Spleen (tissue), 11 donors: ENCODE measurements around the gene TDRD9. TPM values are rescaled to one million over a fixed set of nuclear protein-coding genes. Genes with fewer than 3 reads are reported as not detected.
A peak's percentile ranks its signal among the peaks of the same experiment; 100 is the strongest.

ENCODE experiments used
- DNase-seq: peaks from one replicate; pipeline ENCODE4 v3.0.0-alpha.2; 2020
- H3K27ac ChIP-seq, 8 donors: fragments of 200-600 bp; sonication (generic) in 7 of 8; 1 replicate in 4 of 8; 2 replicates in 4 of 8; pipeline versions ENCODE4 v1.5.0 to v1.8.0; 2016 to 2021; ENCODE audit warnings: inconsistent platforms in 4 of 8, mild to moderate bottlenecking in 4 of 8, moderate library complexity in 1 of 8
- H3K27me3 ChIP-seq, 7 donors: fragments of 200-600 bp; sonication (generic) in 6 of 7; replicated peaks in 1 of 7; 1 replicate in 4 of 7; 2 replicates in 3 of 7; pipeline versions ENCODE4 v1.5.0 to v1.8.0; 2016 to 2021; ENCODE audit warnings: inconsistent platforms in 3 of 7, mild to moderate bottlenecking in 1 of 7
- H3K36me3 ChIP-seq, 6 donors: fragments of 200-600 bp; sonication (generic) in 5 of 6; 1 replicate in 4 of 6; 2 replicates in 2 of 6; pipeline versions ENCODE4 v1.5.0 to v1.8.0; 2016 to 2021; ENCODE audit warnings: inconsistent platforms in 2 of 6
- H3K4me1 ChIP-seq, 6 donors: fragments of 200-600 bp; sonication (generic) in 5 of 6; 1 replicate in 3 of 6; 2 replicates in 3 of 6; pipeline versions ENCODE4 v1.5.0 to v1.8.0; 2016 to 2021; ENCODE audit warnings: inconsistent platforms in 3 of 6
- H3K4me3 ChIP-seq, 8 donors: fragments of 200-600 bp; sonication (generic) in 7 of 8; 1 replicate in 4 of 8; 2 replicates in 4 of 8; pipeline versions ENCODE4 v1.5.0 to v1.8.0; 2016 to 2021; ENCODE audit warnings: inconsistent platforms in 4 of 8, mild to moderate bottlenecking in 4 of 8, moderate library complexity in 2 of 8
- H3K9me3 ChIP-seq, 8 donors: fragments of 200-600 bp; sonication (generic) in 7 of 8; 1 replicate in 4 of 8; 2 replicates in 4 of 8; pipeline versions ENCODE4 v1.5.0 to v1.8.0; 2016 to 2021; ENCODE audit warnings: inconsistent platforms in 4 of 8
- CTCF ChIP-seq, 11 experiments: fragments of 200-600 bp in 7 of 11; fragments of 450-650 bp in 4 of 11; sonication (generic) in 4 of 11; IDR thresholded peaks in 8 of 11; conservative IDR thresholded peaks in 3 of 11; 1 replicate in 7 of 11; 2 replicates in 4 of 11; pipeline versions ENCODE4 v1.4.0 to v1.8.0; 2016 to 2021; ENCODE audit warnings: antibody characterized with exemption in 11 of 11, inconsistent platforms in 4 of 11, mild to moderate bottlenecking in 1 of 11
- POLR2A ChIP-seq, 3 donors: fragments of 450-650 bp; IDR thresholded peaks; one replicate each; pipeline ENCODE4 v1.5.1; 2017; ENCODE audit warnings: antibody characterized with exemption in 3 of 3, mild to moderate bottlenecking in 1 of 3
- POLR2AphosphoS5 ChIP-seq, 3 donors: sonication (generic); formaldehyde crosslinking; IDR thresholded peaks; one replicate each; pipeline ENCODE4 v1.5.1; 2017; ENCODE audit warnings: antibody characterized with exemption in 3 of 3
- WGBS, 5 donors: extraction: QIAGEN DNeasy Blood & Tissue Kit in 3 of 5; methylation state at CpG; one replicate each; pipeline versions ENCODE4 v1.1.5 to v1.1.7; 2013 to 2018; 5-methylcytosine and 5-hydroxymethylcytosine counted together
- intact Hi-C: fragments of 100-400 bp; cut with DNase I; formaldehyde crosslinking; loops from one replicate; pipeline ENCODE4 v1.15.0; 2023; ENCODE audit warnings: low total_unique reads
- polyA plus RNA-seq, 3 donors: library from polyadenylated mRNA; stranded (reverse); fragments of 200-250 nt; gene quantifications; one replicate each; pipeline ENCODE4 v1.2.1, GENCODE V29; 2013
- total RNA-seq, 7 donors: library from RNA; depleted of rRNA in 3 of 7; stranded (reverse); fragments of >200 nt in 3 of 7; fragmentation: NEBNext Ultra II Directional in 4 of 7; extraction: Animal tissue kit (Norgen Biotek cat#: 25700) in 4 of 7; gene quantifications; one replicate each; pipeline versions ENCODE4 v1.1.0 to v1.2.1, GENCODE V29; 2016 to 2021
- donor health status: healthy with polysubstance abuse.
- donor health status: DM: no; HTN: no; CAD: no; lungs with moderate emphysema.
- donor health status: DM: no; HTN: no; CAD: no.
- donor health status: Bipolar disorder and iron deficiency.
- donor health status: healthy.
- donor health status: DM: no; HTN: no; CAD: no.
- donor health status: DM: yes; HTN: yes; CAD: no.

Gene TDRD9
- total and polyA plus RNA-seq, 10 donors, result 0.70 to 18.7 (median 8.0) TPM

DNA sequence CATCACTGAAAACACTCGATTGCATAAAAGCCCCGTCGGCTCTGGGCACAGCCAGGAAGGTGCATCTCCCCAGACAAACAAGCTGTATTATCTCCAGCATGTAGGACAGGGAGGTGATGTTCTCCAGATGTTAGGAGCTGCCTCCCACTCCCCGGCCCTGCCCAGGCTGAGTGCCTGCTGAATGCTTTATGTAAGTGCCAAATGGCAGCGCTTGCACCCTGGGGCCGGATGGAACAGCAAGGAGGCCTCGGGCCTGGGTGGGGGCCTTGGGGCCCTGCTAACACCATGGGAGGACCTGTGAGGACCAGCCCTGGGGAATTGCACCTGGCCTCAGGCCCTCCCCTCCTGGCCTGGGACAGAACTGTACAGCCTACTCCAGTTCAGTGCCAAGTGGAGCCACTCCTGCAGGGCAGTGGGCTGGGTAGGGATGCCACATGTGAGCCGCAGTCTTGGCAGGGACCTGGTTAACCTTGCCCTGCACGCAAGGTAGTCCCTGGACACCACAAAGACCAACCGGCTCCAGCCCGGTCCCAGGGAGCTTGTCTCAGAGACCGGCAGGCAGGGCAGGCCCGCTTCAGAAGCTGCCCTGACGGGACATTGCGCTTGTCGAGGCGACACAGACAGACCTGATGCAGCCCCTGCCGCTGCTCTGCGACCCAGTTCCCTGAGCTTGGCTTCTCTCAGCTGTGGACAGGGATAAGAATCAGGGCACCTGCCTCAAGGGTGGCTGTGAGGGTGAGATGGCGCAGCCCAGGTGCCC is 45.6 kb upstream of the TDRD9 start:
- Histone ChIP-seq H3K4me3 (no peak overlapping the region), H3K9me3 (no peaks in the 10 kb centered on the region), H3K27ac (peak overlapping the region in 6 of 8 donors; percentile 53 to 86 (median 84)), H3K27me3 (peaks cover 0 to 31% (median 5%) of the 10 kb centered on the region in 7 donors), H3K4me1 (peaks cover 26 to 90% (median 56%) of the 10 kb centered on the region in 6 donors), H3K36me3 (no peaks in the 10 kb centered on the region)
- WGBS, 5 donors, result 78 to 93% (median 86%) methylated on average over 6 to 20 of the region's 20 CpGs
- no peak for DNase-seq
- intact Hi-C loops, result no loop called here
- TF ChIP-seq CTCF (IDR thresholded peaks at IDR 0.05 in 8 of 11, conservative IDR thresholded peaks at IDR 0.05 in 3 of 11) (no peak), POLR2A (IDR thresholded peaks at IDR 0.05) (no peak), POLR2AphosphoS5 (IDR thresholded peaks at IDR 0.05) (peak in 1 of 3 donors; percentile 19)

- Histone ChIP-seq H3K9me3 (no peaks in the 10 kb centered on the region), H3K27me3 (peaks cover 0 to 31% (median 5%) of the 10 kb centered on the region in 7 donors), H3K4me1 (peaks cover 26 to 94% (median 57%) of the 10 kb centered on the region in 6 donors), H3K36me3 (no peaks in the 10 kb centered on the region), H3K27ac (peak overlapping the region in 4 of 8 donors; percentile 79 to 85 (median 84)), H3K4me3 (no peak overlapping the region)
- intact Hi-C loops, result no loop called here
- DNase-seq, result no peak
- TF ChIP-seq POLR2A (IDR thresholded peaks at IDR 0.05), result no peak
- TF ChIP-seq POLR2AphosphoS5 (IDR thresholded peaks at IDR 0.05), result no peak
- no peak for TF ChIP-seq CTCF (IDR thresholded peaks at IDR 0.05 in 8 of 11, conservative IDR thresholded peaks at IDR 0.05 in 3 of 11)
- WGBS, 5 donors, result 66 to 83% (median 73%) methylated on average over 2 to 3 of the region's 3 CpGs; no CpG with 5 or more reads in 1 of the 5 donors
These were observed 45.1 kb upstream of the TDRD9 start for GRCh38 chr14:103883263-103883523.

DNA sequence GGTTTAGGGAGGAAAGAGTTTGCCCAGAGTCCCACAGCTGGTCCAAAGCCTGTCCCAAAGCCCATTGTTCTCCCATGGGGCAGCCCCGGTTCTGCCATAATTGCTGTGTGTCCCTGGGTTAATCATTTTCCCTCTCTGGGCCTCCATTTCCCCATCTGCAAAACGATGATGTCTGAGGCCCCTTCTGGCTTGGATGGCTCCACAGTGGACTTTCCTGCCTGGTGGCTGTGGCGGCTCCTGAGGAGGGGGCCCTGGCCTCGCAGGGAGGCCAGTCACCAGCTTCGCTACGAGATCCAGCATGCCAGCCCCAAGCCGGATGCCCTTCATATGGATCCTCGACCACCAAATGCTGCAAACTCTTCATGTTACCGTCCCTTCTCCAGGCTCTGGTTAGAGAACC is 43.4 kb upstream of the TDRD9 start:
- H3K36me3 ChIP-seq, result no peaks in the 10 kb centered on the region
- no peak for DNase-seq
- TF ChIP-seq POLR2AphosphoS5 (IDR thresholded peaks at IDR 0.05), result no peak
- H3K4me1 ChIP-seq, result peaks cover 20 to 91% (median 54%) of the 10 kb centered on the region in 6 donors
- no peaks in the 10 kb centered on the region for H3K9me3 ChIP-seq
- H3K27ac ChIP-seq, result no peak overlapping the region
- 86 to 93% (median 91%) methylated on average over 9 of the region's 9 CpGs for WGBS, 5 donors
- no peak overlapping the region for H3K4me3 ChIP-seq
- intact Hi-C loops, result no loop called here
- H3K27me3 ChIP-seq, result peaks cover 0 to 26% (median under 1%) of the 10 kb centered on the region in 7 donors

GRCh38 chr14:103885509-103885932 is 42.7 kb upstream of the TDRD9 start:
- no peak for TF ChIP-seq POLR2A (IDR thresholded peaks at IDR 0.05)
- no peak for TF ChIP-seq POLR2AphosphoS5 (IDR thresholded peaks at IDR 0.05)
- TF ChIP-seq CTCF (IDR thresholded peaks at IDR 0.05 in 8 of 11, conservative IDR thresholded peaks at IDR 0.05 in 3 of 11), result no peak
- no peaks in the 10 kb centered on the region for H3K9me3 ChIP-seq
- H3K4me1 ChIP-seq, result peaks cover 19 to 91% (median 51%) of the 10 kb centered on the region in 6 donors
- WGBS, 5 donors, result 65 to 78% (median 75%) methylated on average over 4 to 14 of the region's 14 CpGs
- H3K27me3 ChIP-seq, result peaks cover 0 to 20% (median 0%) of the 10 kb centered on the region in 7 donors
- no peak overlapping the region for H3K27ac ChIP-seq
- no peak overlapping the region for H3K4me3 ChIP-seq
- no peak for DNase-seq
- intact Hi-C loops, result no loop called here
- no peaks in the 10 kb centered on the region for H3K36me3 ChIP-seq
